Measurements from ENCODE around the gene ZFAND3.

DNA sequence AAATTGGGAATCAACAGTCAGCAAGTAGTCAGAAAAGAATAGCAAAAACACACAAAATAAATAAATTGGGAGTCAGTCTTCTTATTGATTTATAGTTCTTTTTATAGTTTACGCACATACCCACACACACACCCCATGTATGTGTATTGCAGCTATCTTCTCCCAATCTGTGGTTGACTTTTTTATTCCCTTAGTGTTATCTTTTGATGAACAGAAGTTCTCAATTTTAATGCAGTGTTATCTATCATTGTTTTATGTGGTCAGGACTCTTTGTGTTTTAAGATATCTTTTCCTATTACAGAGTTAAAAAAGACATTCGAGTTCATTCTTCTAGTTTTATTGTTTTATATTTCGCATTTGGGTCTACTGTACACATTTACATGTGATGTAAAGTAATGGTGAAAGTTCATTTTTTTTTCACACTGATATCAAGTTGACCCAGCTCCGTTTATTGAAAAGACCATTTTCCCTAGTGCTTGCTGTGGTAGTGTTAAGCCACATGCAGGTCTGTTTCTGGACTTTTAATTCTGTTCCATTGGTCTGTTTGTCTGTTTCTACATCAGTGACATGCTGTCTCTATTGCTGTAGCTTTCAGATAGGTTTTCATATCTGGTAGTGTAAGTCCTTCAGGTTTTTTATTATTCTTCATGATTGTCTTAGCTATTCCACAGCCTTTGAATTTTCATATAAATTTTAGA lies 78.4 kb downstream of the ZFAND3 start:
- TF ChIP-seq, protein P1, sequence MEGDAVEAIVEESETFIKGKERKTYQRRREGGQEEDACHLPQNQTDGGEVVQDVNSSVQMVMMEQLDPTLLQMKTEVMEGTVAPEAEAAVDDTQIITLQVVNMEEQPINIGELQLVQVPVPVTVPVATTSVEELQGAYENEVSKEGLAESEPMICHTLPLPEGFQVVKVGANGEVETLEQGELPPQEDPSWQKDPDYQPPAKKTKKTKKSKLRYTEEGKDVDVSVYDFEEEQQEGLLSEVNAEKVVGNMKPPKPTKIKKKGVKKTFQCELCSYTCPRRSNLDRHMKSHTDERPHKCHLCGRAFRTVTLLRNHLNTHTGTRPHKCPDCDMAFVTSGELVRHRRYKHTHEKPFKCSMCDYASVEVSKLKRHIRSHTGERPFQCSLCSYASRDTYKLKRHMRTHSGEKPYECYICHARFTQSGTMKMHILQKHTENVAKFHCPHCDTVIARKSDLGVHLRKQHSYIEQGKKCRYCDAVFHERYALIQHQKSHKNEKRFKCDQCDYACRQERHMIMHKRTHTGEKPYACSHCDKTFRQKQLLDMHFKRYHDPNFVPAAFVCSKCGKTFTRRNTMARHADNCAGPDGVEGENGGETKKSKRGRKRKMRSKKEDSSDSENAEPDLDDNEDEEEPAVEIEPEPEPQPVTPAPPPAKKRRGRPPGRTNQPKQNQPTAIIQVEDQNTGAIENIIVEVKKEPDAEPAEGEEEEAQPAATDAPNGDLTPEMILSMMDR (IDR thresholded peaks at IDR 0.05; ENCODE audit: poor library complexity), result no peak
- no peak for TF ChIP-seq EZH2phosphoT487 (IDR thresholded peaks at IDR 0.05; ENCODE audit: low read depth, severe bottlenecking, unreplicated experiment)

Measured in hepatocyte (in vitro differentiated cells).